ENCODE data around the gene NRF1. TPM values are rescaled to one million over a fixed set of nuclear protein-coding genes. Genes with fewer than 3 reads are reported as not detected.
"Not testable (repeated sequence)": the region's sequence is repeated elsewhere in the genome, so short reads cannot be mapped to it uniquely, and the experiment has no call there.

Gene NRF1
- polyA plus RNA-seq, 12 donors, result 11.1 to 22.3 (median 14.7) TPM; not detected in 1

DNA sequence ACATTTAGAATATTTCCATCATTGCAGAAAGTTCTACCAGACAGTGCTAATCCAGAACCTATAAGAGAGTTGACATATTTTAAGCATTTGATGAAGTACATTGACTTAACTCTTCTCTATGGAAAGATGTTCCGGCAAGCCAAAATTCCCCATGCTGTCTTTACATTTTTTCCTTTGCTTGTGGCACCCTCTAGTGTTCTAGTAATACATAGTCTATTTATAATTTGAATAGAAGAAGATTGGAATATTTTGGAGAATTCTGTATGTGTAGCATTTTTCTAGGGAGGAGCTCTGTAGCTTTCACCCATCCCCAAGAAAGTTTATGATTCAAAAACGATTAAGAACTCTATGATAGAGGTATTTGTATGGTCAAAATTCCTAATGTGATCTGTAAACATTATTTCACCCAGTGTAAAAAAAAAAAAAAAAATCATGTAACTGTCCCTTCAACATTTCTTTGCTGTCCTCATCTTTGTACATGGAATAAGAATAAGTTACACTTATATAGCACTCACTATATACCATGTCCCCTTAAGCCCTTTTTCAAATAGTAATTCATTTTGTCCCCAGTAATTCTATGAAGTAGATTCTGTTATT, 33.2 kb downstream of the NRF1 start:
- DNase-seq, result peak; percentile 69

DNA sequence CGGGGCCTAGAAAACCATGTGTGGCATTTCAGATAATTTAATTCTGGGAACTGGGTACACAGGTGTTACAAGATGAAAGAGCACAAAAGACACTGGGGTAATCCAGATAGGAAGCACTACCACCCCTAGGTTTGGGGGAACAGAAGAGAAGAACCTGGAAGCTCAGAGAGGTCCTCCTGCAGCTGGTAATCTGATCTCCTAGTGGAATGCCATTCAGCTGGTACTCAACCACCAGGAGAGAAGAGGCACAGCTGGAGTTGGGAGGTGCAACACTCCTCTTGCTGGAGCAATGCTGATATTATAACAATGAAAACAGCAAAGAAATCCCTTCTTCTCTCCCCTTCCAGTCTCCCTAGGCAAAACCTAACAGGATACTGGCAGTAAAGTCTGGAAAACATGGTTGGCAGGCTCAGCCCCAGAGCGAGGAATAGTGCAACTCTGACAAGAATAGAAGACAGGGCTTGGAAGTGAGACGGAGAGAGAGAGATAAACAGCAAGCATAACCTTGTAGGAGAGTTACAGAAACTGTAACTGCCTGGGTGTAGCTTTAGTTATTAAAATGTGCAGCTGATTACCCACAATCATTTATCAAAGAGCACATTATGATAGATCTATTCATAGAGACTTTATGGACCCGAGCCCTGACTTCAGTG, 35.0 kb downstream of the NRF1 start:
- DNase-seq, result no peak

DNA sequence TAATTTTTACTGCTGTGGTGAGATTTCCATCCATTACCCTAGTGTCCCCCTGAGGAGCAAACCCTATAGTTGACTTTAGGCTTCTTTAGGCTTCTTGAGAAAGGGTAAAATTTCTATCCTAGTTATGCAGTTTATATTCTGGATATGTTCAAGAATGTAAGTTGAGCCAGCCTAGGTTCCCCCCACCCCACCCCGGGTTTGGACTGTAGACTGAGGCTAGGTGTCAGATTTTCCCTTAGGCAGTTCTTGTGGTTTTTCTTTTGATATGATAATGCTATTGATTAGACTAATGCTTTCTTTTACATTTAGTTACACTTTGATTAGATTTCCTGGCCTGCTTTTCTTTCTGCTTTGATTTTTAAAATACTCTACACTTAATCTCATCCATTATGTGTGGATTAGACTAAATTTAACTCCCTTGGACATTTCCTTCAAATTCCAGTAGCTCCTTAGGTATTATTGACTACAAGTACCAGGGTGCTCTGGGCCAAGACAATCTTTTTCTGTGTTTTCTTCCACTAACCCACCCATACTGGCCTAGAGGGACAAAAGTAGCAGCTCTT, 37.7 kb downstream of the NRF1 start:
- no peak for DNase-seq

DNA sequence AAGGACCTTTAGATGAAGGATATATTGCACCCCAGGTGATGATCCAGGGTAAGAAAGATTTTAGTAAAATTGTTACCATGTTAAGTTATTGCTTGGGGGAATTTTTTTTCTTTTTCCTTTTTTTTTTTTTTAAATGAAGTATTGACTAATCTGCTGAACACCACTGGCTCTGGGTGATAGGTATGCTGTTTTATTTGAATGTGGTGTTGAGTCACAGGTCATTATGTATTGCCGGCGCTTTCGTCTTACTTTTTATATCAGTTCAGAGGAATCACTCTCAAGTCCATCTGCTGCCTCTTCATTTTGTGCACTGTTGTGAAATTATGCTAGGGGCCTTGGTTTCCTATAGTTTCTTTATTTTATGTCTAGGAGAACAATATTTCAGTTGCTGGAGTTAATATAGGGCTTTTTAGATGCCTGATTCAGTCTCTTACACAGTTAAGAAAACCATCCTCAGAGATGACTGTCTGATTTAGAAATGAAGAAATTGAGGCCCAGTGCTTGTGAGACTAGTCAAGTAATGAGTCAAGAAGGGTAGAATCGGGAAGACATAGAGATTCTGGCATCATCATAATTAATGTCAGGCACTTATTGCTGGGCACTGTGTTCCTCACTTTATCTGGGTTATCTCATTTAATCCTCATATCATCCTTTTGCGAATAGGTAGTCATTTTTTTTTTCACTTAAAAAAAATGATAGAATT, 38.7 kb downstream of the NRF1 start:
- no peak for DNase-seq

DNA sequence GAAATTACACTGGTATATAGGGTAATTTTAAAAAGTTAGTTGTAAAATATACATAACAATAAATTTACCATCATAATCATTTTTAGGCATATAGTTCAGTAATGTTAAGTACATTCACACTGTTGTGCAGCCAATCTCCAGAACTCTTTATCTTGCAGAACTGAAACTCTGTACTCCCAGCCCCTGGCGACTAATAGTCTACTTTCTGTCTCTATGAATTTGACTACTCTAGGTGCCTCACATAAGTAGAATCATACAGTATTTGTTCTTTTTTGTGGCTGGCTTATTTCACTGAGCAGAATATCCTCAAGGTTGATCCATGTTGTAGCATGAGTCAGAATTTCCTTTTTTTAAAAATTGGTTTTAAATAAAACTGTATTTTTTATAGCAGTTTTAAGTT, 41.4 kb downstream of the NRF1 start:
- DNase-seq, result no peak

DNA sequence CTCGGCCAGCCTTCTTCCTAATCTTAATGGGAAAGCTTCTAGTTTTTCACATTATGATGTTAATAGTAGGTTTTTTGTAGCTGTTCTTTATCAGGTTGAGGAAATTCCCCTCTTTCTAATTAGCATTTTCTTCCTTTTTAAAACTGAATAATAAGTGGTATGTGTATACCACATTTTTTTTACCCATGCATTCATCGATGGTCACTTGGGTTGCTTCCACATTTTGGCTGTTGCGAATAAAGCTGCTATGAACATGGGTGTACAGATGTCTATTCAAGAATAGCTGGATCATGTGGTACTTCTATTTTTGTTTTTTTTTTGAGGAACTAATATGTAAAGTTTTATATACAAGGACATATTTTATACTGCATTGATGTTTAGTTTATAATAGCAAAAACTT, 44.3 kb downstream of the NRF1 start:
- no peak for DNase-seq

DNA sequence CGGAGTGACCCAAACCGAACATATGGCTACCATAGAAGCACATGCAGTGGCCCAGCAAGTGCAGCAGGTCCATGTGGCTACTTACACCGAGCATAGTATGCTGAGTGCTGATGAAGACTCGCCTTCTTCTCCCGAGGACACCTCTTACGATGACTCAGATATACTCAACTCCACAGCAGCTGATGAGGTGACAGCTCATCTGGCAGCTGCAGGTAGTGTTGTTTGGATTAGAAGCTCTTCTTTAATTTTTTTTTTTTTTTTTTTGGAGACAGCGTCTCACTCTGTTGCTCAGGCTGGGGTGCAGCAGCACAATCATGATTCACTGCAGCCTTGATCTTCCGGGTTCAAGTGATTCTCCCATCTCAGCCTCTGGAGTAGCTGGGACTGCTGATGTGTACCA, 45.8 kb downstream of the NRF1 start:
- DNase-seq, result no peak

DNA sequence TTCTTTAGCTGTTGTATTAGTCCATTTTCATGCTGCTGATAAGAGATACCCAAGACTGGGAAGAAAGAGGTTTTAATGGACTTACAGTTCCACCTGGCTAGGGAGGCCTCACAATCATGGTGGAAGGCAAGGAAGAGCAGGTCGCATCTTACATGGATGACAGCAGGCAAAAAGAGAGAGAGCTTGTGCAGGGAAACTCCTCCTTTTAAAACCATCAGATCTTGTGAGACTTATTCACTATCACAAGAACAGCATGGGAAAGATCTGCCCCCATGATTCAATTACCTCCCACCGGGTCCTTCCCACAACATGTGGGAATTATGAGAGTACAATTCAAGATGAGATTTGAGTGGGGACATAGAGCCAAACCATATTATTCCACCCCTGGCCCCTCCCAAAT, 48.4 kb downstream of the NRF1 start:
- not testable (repeated sequence) for DNase-seq

DNA sequence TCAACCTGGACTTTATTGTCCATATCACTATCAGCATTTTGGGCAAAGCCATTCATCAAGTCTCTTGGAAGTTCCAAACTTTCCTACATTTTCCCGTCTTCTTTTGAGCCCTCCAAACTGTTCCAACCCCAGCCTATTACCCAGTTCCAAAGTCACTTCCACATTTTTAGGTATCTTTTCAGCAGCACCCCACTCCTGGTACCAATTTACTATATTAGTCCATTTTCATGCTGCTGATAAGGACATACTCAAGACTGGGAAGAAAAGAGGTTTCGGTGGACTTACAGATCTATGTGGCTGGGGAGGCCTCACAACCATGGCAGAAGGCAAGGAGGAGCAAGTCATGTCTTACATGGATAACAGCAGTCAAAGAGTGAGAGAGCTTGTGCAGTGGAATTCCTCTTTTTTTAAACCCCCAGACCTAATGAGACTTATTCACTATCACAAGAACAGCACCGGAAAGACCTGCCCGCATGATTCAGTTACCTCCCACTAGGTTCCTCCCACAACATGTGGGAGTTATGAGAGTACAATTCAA, 50.2 kb downstream of the NRF1 start:
- no peak for DNase-seq

DNA sequence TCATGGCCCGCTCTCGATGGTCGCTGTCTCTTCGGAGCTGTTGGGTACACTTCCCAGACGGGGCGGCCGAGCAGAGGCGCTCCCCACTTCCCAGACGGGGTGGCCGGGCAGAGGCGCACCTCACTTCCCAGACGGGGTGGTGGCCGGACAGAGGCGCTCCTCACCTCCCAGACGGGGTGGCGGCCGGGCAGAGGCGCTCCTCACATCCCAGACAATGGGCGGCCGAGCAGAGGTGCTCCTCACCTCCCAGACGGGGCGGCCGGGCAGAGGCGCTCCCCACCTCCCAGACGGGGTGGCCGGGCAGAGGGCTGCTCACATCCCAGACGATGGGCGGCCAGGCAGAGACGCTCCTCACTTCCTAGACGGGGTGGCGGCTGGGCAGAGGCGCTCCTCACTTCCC, 51.7 kb downstream of the NRF1 start:
- not testable (repeated sequence) for DNase-seq

DNA sequence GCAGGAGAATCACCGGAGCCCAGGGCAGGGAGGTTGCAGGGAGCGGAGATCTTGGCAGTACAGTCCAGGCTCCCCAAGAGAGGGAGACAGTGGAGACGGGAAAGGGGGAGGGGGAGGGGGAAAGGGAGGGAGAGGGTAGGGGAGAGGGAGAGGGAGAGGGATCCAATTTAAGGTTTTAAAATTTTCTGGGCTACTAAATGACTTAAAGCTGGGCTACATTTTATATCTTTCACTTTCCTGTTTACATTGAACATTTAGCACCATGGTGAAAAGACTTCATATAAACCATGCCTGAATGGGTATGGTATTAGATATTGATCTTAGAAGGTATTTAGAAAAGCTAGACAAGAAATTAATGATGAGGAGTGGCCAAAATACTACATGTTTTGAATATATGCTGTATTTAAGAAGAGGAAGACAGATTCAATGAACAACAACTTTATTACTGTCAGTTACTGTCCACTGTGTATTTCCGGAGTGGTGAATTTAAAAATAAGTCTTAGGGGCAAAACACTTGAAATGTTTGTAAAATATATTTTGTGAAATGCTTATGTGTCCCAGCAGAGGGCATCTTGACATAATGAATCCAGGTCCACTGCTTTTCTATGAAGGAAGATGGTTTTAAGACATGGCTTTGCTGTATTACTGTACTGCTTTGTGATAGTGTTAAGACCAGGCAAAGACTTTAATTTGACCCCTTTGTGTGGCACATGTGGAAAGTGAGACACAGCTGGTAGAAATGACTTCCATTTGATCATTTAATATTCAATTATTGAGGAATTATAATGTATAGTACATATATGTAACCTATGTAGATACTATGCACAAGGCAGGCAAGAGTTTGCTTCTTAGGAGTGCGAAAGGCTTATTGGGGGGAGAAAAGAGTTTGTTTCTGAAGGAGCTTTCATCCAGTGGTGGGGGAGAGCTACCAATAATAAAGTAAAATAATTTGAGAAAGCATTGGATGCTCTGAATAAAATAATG, 52.8 kb downstream of the NRF1 start:
- DNase-seq, result peak; percentile 41

DNA sequence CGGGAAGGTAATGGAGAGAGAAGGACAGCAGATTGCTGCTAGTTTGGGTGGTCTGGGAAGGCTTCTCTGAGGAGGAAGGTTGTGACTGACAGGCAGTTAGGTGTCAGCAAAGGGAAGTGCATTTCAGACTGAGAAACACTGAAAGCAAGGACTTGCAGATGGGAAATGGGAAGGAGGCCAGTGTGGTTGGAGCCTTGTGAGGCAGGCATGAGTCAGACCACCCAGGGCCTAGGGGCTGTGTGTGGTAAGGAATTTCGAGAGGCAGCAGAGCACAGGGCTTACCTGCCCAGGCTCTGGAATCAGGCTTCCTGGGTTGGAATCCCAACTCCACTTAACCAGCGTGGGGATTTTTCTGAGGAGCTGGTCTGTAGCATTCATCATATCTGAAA, 53.5 kb downstream of the NRF1 start:
- DNase-seq, result no peak

DNA sequence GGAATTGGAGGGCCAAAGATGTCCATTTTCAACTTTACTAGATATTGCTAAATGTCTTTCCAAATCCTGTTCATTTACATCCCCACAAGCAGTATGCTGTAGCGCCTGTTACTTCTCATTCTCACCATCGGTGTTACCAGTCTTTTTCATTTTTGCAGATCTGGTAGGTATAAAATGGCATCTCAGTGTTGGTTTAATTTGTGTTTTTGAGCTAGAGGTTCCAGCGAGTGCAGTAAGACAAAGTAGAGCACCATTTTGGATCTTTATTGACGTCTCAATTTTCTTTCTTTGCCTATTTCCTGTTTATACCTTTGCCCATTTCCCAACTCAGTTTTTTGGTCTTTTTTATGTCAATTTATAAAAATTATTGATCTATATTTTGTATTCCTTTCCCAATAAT, 55.6 kb downstream of the NRF1 start:
- DNase-seq, result no peak

DNA sequence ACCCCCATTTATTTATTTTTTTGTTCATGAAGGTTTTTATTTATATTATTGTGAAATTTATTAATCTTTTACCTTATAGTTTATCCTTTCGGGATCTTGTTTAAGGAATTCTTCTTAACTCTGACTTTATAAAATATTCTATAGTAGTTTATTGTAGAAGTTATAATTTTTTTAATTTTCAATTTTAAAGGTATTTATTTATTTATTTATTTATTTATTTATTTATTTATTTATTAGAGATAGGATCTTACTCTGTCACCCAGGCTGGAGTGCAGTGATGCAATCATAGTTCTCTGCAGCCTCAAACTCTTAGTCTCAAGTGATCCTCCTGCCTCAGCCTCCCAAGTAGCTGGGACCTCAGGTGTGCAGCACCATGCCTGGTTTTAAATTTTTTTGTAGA, 56.0 kb downstream of the NRF1 start:
- DNase-seq, result no peak

DNA sequence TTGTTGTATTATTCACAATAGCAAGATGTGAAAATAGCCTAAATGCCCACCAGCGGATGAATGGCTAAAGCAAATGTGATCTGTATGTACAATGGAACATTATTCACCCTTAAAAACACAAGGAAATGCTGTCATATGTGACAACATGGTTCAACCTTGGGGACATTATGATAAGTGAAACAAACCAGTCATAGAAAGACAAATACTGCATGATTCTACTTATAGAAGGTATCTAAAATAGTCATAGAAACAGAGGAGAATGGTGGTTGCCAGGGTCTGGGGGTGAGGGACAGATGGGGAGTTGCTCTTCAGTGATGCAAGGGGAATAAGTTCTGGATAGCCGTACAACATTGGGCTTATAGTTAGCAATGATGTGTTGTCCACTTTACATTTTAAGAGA, 58.4 kb downstream of the NRF1 start:
- DNase-seq, result no peak

DNA sequence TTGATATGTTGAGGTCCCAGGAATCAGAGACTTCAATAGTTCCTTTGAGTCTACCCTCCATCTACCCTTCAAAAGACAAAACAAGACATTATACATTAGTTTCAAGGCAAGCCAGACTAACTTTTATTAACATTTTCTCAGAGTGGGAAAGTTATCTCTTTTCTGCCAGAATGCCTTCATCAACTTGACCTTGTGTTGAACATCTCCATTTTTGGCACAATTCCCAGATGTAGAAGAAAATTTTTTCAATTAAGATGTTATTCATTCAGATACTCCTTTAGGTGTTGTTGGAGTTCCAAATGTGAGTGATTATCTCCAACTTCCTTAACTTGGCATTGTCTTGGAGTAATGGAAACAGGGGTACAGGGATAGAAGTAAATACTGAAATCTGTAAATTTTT, 59.1 kb downstream of the NRF1 start:
- DNase-seq, result peak; percentile 23

DNA sequence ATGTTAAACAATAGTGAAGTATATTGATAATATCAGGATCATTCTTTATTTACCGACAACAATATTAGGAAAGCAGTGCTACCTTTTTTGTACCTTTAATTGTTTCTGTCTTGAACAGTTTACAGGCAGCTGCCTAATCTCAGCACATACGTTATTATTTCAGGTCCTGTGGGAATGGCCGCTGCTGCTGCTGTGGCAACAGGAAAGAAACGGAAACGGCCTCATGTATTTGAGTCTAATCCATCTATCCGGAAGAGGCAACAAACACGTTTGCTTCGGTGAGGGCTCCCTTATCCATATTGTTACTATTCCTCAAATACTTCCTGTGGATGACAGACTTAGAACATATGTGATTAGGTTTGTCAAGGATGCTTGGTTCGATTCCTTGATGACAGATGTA, 59.7 kb downstream of the NRF1 start:
- DNase-seq, result peak; percentile 59

DNA sequence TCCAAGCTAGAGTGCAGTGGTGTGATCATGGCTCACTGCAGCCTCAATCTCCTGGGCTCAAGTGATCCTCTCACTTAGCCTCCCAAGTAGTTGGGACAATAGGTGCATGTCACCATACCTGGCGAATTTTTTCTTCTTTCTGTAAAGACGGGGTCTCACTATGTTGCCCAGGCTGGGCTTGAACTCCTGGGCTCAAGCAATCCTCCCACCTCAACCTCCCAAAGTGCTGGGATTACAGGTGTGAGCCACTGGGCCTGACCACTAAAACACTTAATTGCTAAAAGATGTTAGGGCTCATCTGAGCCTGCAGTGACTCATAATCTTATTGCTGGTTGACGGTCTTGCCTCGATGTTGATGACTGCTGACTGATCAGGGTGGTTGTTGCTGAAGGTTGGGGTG, 63.0 kb downstream of the NRF1 start:
- not testable (repeated sequence) for DNase-seq

DNA sequence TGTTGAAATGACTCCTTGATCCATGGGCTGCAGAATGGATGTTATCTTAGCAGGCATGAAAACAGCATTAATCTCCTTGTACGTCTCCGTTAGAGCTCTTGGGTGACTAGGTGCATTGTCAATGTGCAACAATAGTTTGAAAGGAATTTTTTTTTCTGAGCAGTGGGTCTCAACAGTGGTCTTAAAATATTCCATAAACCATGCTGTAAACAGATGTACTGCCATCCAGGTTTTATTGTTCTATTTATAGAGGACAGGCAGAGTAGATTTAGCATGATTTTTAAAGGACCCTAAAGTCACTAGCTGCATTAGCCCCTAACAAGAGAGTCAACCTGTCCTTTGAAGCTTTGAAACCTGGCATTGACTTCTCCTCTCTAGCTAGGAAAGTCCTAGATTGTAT, 64.0 kb downstream of the NRF1 start:
- no peak for DNase-seq

DNA sequence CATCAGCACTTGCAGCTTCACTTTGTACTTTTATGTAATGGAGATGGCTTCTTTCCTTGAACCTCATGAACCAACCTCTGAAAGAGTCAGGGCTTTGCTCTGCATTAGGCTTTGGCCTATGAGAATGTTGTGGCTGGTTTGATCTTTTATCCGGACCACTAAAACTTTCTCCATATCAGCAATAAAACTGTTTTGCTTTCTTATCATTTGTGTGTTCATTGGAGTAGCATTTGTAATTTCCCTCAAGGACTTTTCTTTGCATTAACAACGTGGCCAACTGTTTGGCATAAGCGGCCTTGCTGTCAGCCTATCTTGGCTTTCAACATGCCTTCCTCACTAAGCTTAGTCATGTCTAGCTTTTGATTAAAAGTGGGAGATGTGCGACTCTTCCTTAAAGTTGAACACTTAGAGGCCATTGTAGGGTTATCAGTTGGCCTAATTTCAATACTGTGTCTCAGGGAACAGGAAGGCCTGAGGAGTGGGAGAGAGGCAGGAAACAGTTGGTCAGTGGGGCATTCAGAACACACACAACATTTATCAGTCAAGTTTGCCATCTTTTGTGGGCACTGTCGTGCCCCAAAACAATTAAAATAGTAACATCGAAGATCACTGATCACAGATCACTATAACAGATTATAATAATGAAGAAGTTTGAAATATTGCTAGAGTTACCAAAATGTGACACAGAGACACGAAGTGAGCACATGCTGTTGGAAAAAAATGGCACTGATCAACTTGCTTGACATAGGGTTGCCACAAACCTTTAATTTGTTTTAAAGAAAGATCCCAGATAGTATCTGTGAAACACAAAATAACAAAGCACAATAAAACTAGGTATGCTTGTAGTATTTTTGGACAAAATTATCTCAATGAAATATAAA, 64.7 kb downstream of the NRF1 start:
- DNase-seq, result no peak

DNA sequence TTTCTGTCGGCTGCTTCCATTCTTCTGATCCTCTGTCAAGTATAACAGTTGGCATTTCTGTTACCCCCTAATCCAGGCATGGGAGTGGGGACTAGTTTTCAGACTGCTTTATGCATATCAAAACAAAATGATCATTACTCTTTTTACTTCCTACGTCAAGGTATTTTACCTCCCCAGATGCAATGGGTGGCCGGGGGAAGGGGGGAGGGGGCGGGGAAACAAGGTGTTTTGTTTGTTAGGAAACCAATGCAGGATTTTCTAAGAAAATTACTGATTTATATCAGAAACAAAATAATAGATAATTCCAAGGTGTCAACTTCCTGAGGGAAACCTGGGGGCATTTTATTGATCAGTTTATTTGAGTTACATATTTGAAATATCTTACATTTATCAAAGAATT, 66.3 kb downstream of the NRF1 start:
- no peak for DNase-seq
